ENCODE data around the gene MTCH1.

- TF ChIP-seq, protein P1, sequence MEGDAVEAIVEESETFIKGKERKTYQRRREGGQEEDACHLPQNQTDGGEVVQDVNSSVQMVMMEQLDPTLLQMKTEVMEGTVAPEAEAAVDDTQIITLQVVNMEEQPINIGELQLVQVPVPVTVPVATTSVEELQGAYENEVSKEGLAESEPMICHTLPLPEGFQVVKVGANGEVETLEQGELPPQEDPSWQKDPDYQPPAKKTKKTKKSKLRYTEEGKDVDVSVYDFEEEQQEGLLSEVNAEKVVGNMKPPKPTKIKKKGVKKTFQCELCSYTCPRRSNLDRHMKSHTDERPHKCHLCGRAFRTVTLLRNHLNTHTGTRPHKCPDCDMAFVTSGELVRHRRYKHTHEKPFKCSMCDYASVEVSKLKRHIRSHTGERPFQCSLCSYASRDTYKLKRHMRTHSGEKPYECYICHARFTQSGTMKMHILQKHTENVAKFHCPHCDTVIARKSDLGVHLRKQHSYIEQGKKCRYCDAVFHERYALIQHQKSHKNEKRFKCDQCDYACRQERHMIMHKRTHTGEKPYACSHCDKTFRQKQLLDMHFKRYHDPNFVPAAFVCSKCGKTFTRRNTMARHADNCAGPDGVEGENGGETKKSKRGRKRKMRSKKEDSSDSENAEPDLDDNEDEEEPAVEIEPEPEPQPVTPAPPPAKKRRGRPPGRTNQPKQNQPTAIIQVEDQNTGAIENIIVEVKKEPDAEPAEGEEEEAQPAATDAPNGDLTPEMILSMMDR (IDR thresholded peaks at IDR 0.05 in 8 of 11, conservative IDR thresholded peaks at IDR 0.05 in 3 of 11), result no peak
- TF ChIP-seq POLR2A (IDR thresholded peaks at IDR 0.05) (no peak), POLR2AphosphoS5 (IDR thresholded peaks at IDR 0.05) (no peak)
Observed at GRCh38 chr6:36925809-36926208, 60.2 kb downstream of the MTCH1 start.
